Measurements from ENCODE around the gene FLACC1. TPM values are rescaled to one million over a fixed set of nuclear protein-coding genes. Genes with fewer than 3 reads are reported as not detected.

The FLACC1 gene
- total and polyA plus RNA-seq, 2 of the 8 experiments (the other 6 are each of a cell fraction or from before 2014, with no cell fraction given), result 0.58 TPM; not detected in 1

DNA sequence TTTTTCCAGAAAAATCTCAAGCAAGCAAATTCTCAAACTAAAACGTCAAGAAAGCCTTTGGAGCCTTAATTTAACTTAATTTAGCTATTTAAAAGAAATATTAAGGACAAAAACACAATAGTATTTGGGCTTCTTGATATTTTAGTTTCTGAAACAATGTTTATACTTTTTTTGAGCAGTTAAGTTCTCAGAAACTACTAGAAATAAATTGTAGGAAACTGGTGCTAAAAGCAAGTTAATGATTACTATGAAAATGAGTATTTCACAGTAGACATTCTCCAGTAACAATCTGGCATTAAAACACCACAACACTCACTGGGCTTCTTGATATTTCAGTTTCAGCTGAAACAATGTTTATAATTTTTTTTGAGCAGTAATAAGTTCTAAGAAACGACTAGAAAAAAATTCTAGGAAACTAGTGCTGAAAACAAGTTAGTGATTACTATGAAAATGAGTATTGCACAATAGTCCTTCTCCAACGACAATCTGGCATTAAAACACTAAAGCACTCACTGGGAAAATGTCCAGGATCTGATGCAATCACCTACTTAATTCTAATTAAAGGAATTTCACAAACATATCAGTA lies 49.0 kb upstream of the FLACC1 start:
- FAIRE-seq (no peak), DNase-seq (ENCODE audit: low read depth in 1 of 2, low spot score in 2 of 2) (no peak)
- H3K9ac ChIP-seq (replicated peaks in 1 of 4; ENCODE audit: extremely low read depth in 1 of 4, low read depth in 3 of 4, low read length in 3 of 4), result no peak overlapping the region

More for the DNA sequence above, 49.0 kb upstream of the FLACC1 start:
- TF ChIP-seq CTBP2 (IDR thresholded peaks at IDR 0.05; ENCODE audit: borderline replicate concordance, insufficient read depth, insufficient read length, low read length), result no peak
- no peak for TF ChIP-seq ASH2L (IDR thresholded peaks at IDR 0.05; ENCODE audit: low read length)
- TF ChIP-seq, protein P1, sequence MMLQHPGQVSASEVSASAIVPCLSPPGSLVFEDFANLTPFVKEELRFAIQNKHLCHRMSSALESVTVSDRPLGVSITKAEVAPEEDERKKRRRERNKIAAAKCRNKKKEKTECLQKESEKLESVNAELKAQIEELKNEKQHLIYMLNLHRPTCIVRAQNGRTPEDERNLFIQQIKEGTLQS (IDR thresholded peaks at IDR 0.05; ENCODE audit: insufficient read depth, low read depth, low read length), result no peak
- no peak for TF ChIP-seq BACH1 (IDR thresholded peaks at IDR 0.05; ENCODE audit: low read length)
- no peak for TF ChIP-seq SIN3A (conservative IDR thresholded peaks at IDR 0.05 in 1 of 2, IDR thresholded peaks at IDR 0.05 in 1 of 2; ENCODE audit: low read depth in 1 of 2, low read length in 2 of 2)
- peak; percentile 88; the same call in 1 of the 2 replicates for TF ChIP-seq CEBPB (IDR thresholded peaks at IDR 0.05; ENCODE audit: low read depth, low read length)
- no peak for TF ChIP-seq HDAC2 (IDR thresholded peaks at IDR 0.05; ENCODE audit: borderline replicate concordance in 1 of 2, low read depth in 2 of 2, low read length in 2 of 2)
- TF ChIP-seq FOSL1 (IDR thresholded peaks at IDR 0.05; ENCODE audit: insufficient read depth, low read depth, low read length), result no peak
- Histone ChIP-seq H3K4me1 (replicated peaks in 1 of 4; ENCODE audit: control insufficient read depth in 3 of 4, insufficient read depth in 4 of 4, low read length in 3 of 4) (no peaks in the 10 kb centered on the region), H4K5ac (ENCODE audit: insufficient read length, low read depth, low read length) (no peak overlapping the region), H3K9me3 (ENCODE audit: insufficient read depth in 2 of 2, low read depth in 1 of 2, low read length in 1 of 2) (no peaks in the 10 kb centered on the region), H3K79me2 (ENCODE audit: control insufficient read depth in 1 of 2, insufficient read depth in 2 of 2, low read length in 2 of 2) (no peaks in the 10 kb centered on the region), H3K27me3 (replicated peaks in 1 of 4; ENCODE audit: control insufficient read depth in 3 of 4, extremely low read depth in 1 of 4, insufficient read depth in 3 of 4, low read length in 3 of 4) (no peaks in the 10 kb centered on the region), H4K8ac (ENCODE audit: extremely low read depth, insufficient read depth, low read length) (no peak overlapping the region), H2BK15ac (ENCODE audit: low read length) (no peak overlapping the region), H3K4me2 (ENCODE audit: insufficient read depth in 1 of 2, low read depth in 2 of 2, low read length in 2 of 2) (no peak overlapping the region), H3K18ac (ENCODE audit: extremely low read depth, low read length) (no peak overlapping the region), H3K36me3 (ENCODE audit: control insufficient read depth in 2 of 4, insufficient read depth in 4 of 4, low read length in 3 of 4) (no peaks in the 10 kb centered on the region; a peak in 1 of 8 replicates), H2BK20ac (ENCODE audit: low read length) (no peak overlapping the region), H3K79me1 (ENCODE audit: low read depth, low read length) (no peaks in the 10 kb centered on the region), H3K27ac (ENCODE audit: low read depth, low read length) (no peak overlapping the region), H3K23me2 (ENCODE audit: low read depth, low read length) (no peaks in the 10 kb centered on the region), H2BK120ac (replicated peaks; ENCODE audit: low read depth, low read length) (no peak overlapping the region), H3K23ac (ENCODE audit: insufficient read length) (no peak overlapping the region), H2BK5ac (ENCODE audit: low read depth, low read length) (no peak overlapping the region), H2AK5ac (ENCODE audit: low read depth, low read length) (no peak overlapping the region), H3K56ac (replicated peaks; ENCODE audit: insufficient read length, low read depth, low read length) (no peak overlapping the region), H4K20me1 (replicated peaks in 1 of 2; ENCODE audit: control insufficient read depth in 1 of 2, insufficient read depth in 2 of 2, low read length in 2 of 2) (peaks cover 0 to 2% of the 10 kb centered on the region in 2 experiments), H2BK12ac (ENCODE audit: low read depth, low read length) (no peak overlapping the region), H3K14ac (ENCODE audit: insufficient read length) (no peak overlapping the region), H3K4ac (replicated peaks; ENCODE audit: insufficient read length, low read depth, low read length) (no peak overlapping the region), H4K91ac (replicated peaks; ENCODE audit: insufficient read length, low read length) (no peak overlapping the region), H3K4me3 (ENCODE audit: extremely low read depth in 1 of 4, insufficient read depth in 2 of 4, low read depth in 3 of 4, low read length in 4 of 4) (no peak overlapping the region), H2AFZ (ENCODE audit: low read length) (no peak overlapping the region)
- ChIA-PET CTCF (ENCODE audit: partially characterized antibody) (no interaction called here), POLR2A (ENCODE audit: partially characterized antibody) (interaction anchor here (0.6 kb wide), 1 partner anchor 34 kb away, joined by 3 read pairs; no protein-coding TSS in a partner anchor)
- 84% methylated on average over 3 of the region's 3 CpGs; no CpG with 5 or more reads in 1 of the 2 experiments for WGBS, 2 experiments (ENCODE audit: extremely low coverage in 1 of 2, insufficient coverage in 1 of 2, insufficient read length in 1 of 2, insufficient replicate concordance in 2 of 2, low coverage in 1 of 2, low lambda C conversion rate in 2 of 2, missing lambda C conversion rate in 1 of 2)

Measured in H1 (cell line).